Measurements from ENCODE around the gene DOP1A. TPM values are rescaled to one million over a fixed set of nuclear protein-coding genes. Genes with fewer than 3 reads are reported as not detected.

Gene DOP1A
- total and polyA plus RNA-seq, 2 of the 13 experiments (the other 11 are each of a cell fraction or from before 2014, with no cell fraction given): 5.2 to 16.7 TPM

- Histone ChIP-seq H3K4me3 (replicated peaks in 1 of 3; ENCODE audit: insufficient read depth in 1 of 3, low read depth in 2 of 3, low read length in 3 of 3) (no peak overlapping the region), H3K79me2 (ENCODE audit: insufficient read depth, low read length) (no peaks in the 10 kb centered on the region), H3K4me2 (ENCODE audit: low read depth, low read length) (no peak overlapping the region), H3K27me3 (ENCODE audit: control insufficient read depth in 1 of 2, insufficient read depth in 2 of 2, low read length in 2 of 2) (no peaks in the 10 kb centered on the region), H3K4me1 (ENCODE audit: insufficient read depth, low read length) (no peaks in the 10 kb centered on the region), H3K36me3 (replicated peaks in 1 of 2; ENCODE audit: control insufficient read depth in 1 of 2, insufficient read depth in 2 of 2, low read length in 2 of 2) (peaks cover 0 to 5% of the 10 kb centered on the region in 2 experiments; a peak in 3 of 5 replicates), H3K27ac (ENCODE audit: extremely low read length, insufficient read depth, low read length) (no peak overlapping the region), H4K20me1 (ENCODE audit: insufficient read depth, low read length) (no peaks in the 10 kb centered on the region), H3K9ac (ENCODE audit: insufficient read depth, low read depth, low read length) (no peak overlapping the region), H2AFZ (ENCODE audit: low read length) (no peak overlapping the region), H3K9me3 (ENCODE audit: low read length) (no peaks in the 10 kb centered on the region)
- in situ Hi-C loops (cut with HindIII; ENCODE audit: extremely low pct_ligation_motif_present, low pct_unique_long_range_greater_than_20kb): no loop called here
- no peak for DNase-seq (ENCODE audit: low spot score)
- 74% methylated on average over 4 of the region's 4 CpGs for WGBS (ENCODE audit: low lambda C conversion rate)
- FAIRE-seq: no peak
- BruUV-seq (replicated peaks): no TSS peak
- POLR2A ChIA-PET: no interaction called here
- no peak for ATAC-seq
- TF ChIP-seq ZNF740 (CRISPR knock-in tag; IDR thresholded peaks at IDR 0.05): no peak
- no peak for TF ChIP-seq SNAPC5 (CRISPR knock-in tag; IDR thresholded peaks at IDR 0.05; ENCODE audit: borderline replicate concordance)
- no peak for TF ChIP-seq MXD3 (CRISPR knock-in tag; IDR thresholded peaks at IDR 0.05)
- no peak for TF ChIP-seq ZKSCAN1 (IDR thresholded peaks at IDR 0.05; ENCODE audit: low read length)
- no peak for TF ChIP-seq BORCS8-MEF2B (CRISPR knock-in tag; IDR thresholded peaks at IDR 0.05)
- TF ChIP-seq ZNF460 (CRISPR knock-in tag; IDR thresholded peaks at IDR 0.05; ENCODE audit: borderline replicate concordance): no peak
- TF ChIP-seq ZNF44 (CRISPR knock-in tag; IDR thresholded peaks at IDR 0.05): no peak
- TF ChIP-seq RBM39 (IDR thresholded peaks at IDR 0.05; ENCODE audit: low read depth, low read length, poor library complexity, severe bottlenecking): no peak
- TF ChIP-seq RFXANK (CRISPR knock-in tag; IDR thresholded peaks at IDR 0.05): no peak
- TF ChIP-seq KDM5B (CRISPR knock-in tag; IDR thresholded peaks at IDR 0.05; ENCODE audit: borderline replicate concordance): no peak
- TF ChIP-seq ZNF790 (CRISPR knock-in tag; IDR thresholded peaks at IDR 0.05; ENCODE audit: borderline replicate concordance): no peak
- no peak for TF ChIP-seq E2F2 (CRISPR knock-in tag; IDR thresholded peaks at IDR 0.05; ENCODE audit: borderline replicate concordance)
- TF ChIP-seq TARDBP (CRISPR knock-in tag; IDR thresholded peaks at IDR 0.05): no peak
- TF ChIP-seq ELK4 (CRISPR knock-in tag; IDR thresholded peaks at IDR 0.05; ENCODE audit: borderline replicate concordance): no peak
- TF ChIP-seq ZNF563 (CRISPR knock-in tag; IDR thresholded peaks at IDR 0.05): no peak
- TF ChIP-seq ZNF781 (CRISPR knock-in tag; IDR thresholded peaks at IDR 0.05; ENCODE audit: borderline replicate concordance, not compliant biosample characterization): no peak
- no peak for TF ChIP-seq BCL6 (CRISPR knock-in tag; IDR thresholded peaks at IDR 0.05)
- intact Hi-C loops (cut with micrococcal nuclease; ENCODE audit: unreplicated experiment): no loop called here
- CTCF ChIA-PET (ENCODE audit: low intra/inter-chr PET ratio, low total read pairs): no interaction called here
These were observed 134.6 kb downstream of the DOP1A start for GRCh38 chr6:83202031-83202430.
